Lower leg skin (tissue), 4 donors: ENCODE measurements around the gene FNBP1L. TPM values are rescaled to one million over a fixed set of nuclear protein-coding genes. Genes with fewer than 3 reads are reported as not detected.

Source experiments
- DNase-seq, 2 donors: peaks; one replicate each; pipeline ENCODE4 v3.0.0-alpha.2; 2019; ENCODE audit warnings: low spot score in 2 of 2
- H3K4me3 ChIP-seq: fragments of 200-600 bp; sonication (generic); 2 replicates; pipeline ENCODE4 v1.5.1; 2017; ENCODE audit warnings: mild to moderate bottlenecking, low read depth; ENCODE audit not compliant: poor library complexity, severe bottlenecking
- CTCF ChIP-seq, 3 donors: fragments of 450-650 bp; IDR thresholded peaks; one replicate each; pipeline ENCODE4 v1.5.1; 2016; ENCODE audit warnings: antibody characterized with exemption in 3 of 3, mild to moderate bottlenecking in 3 of 3, moderate library complexity in 2 of 3
- POLR2A ChIP-seq, 2 donors: fragments of 450-650 bp; IDR thresholded peaks; one replicate each; pipeline ENCODE4 v1.6.1; 2016 to 2017; ENCODE audit warnings: antibody characterized with exemption in 2 of 2, mild to moderate bottlenecking in 1 of 2, moderate library complexity in 1 of 2
- WGBS, 2 donors: methylation state at CpG; one replicate each; pipeline ENCODE4 v1.1.5; 2018; 5-methylcytosine and 5-hydroxymethylcytosine counted together
- intact Hi-C: fragments of 100-400 bp; cut with DNase I; formaldehyde crosslinking; loops from one replicate; pipeline ENCODE4 v1.15.0; 2023; ENCODE audit warnings: low total_unique reads
- total RNA-seq, 4 donors: library from RNA; depleted of rRNA; stranded (reverse); fragments of >200 nt; gene quantifications; one replicate each; pipeline ENCODE4 v1.1.0, GENCODE V29; 2016

FNBP1L gene
- total RNA-seq, 4 donors from 2014 or later, result 19.4 to 30.4 (median 21.9) TPM

- no peak for DNase-seq
- H3K4me3 ChIP-seq, result no peak overlapping the region
- 90 to 95% methylated on average over 8 of the region's 8 CpGs for WGBS, 2 donors
- no peak for TF ChIP-seq CTCF (IDR thresholded peaks at IDR 0.05)
- no peak for TF ChIP-seq POLR2A (IDR thresholded peaks at IDR 0.05)
- intact Hi-C loops, result no loop called here
These were observed 56.5 kb downstream of the FNBP1L start for GRCh38 chr1:93504247-93505033.

DNA sequence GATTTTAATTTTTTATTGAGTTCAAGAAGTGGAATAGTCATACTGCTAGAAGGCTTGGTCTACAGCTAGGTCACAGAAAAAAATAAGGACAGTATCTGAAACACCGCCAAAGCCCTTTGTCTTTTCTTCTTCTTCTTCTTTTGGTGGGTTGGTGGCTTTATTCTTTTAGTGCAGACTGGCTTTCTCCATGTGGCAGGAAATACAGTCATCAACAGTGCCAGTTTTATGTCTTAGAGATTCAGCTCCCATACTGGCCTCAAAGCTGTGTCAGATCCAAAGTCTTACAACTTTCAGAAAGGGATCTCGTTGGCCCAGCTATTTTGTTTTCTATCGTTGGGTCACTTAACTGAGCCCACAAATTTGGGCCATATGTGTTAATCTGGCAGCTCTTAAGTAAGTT lies 58.2 kb downstream of the FNBP1L start:
- 74 to 77% methylated on average over 3 of the region's 3 CpGs for WGBS, 2 donors
- intact Hi-C loops, result no loop called here
- DNase-seq, result no peak
- H3K4me3 ChIP-seq, result no peak overlapping the region
- TF ChIP-seq CTCF (IDR thresholded peaks at IDR 0.05) (no peak), POLR2A (IDR thresholded peaks at IDR 0.05) (no peak)

GRCh38 chr1:93516164-93516563 lies 68.2 kb downstream of the FNBP1L start:
- 89 to 92% methylated on average over 5 of the region's 5 CpGs for WGBS, 2 donors
- no peak overlapping the region for H3K4me3 ChIP-seq
- TF ChIP-seq CTCF (IDR thresholded peaks at IDR 0.05) (no peak), POLR2A (IDR thresholded peaks at IDR 0.05) (no peak)
- intact Hi-C loops, result no loop called here
- DNase-seq, result no peak

GRCh38 chr1:93518516-93518915 lies 70.6 kb downstream of the FNBP1L start:
- DNase-seq, result no peak
- intact Hi-C loops, result no loop called here
- no peak for TF ChIP-seq POLR2A (IDR thresholded peaks at IDR 0.05)

GRCh38 chr1:93519199-93519829 lies 71.4 kb downstream of the FNBP1L start:
- H3K4me3 ChIP-seq, result no peak overlapping the region
- DNase-seq, result no peak
- WGBS, 2 donors, result 59 to 86% methylated on average over 3 of the region's 3 CpGs
- TF ChIP-seq POLR2A (IDR thresholded peaks at IDR 0.05), result no peak
- TF ChIP-seq CTCF (IDR thresholded peaks at IDR 0.05), result no peak
- intact Hi-C loops, result no loop called here

More at GRCh38 chr1:93518516-93518915, 70.6 kb downstream of the FNBP1L start:
- H3K4me3 ChIP-seq, result no peak overlapping the region

GRCh38 chr1:93521618-93522017 lies 73.7 kb downstream of the FNBP1L start:
- 78 to 86% methylated on average over 2 of the region's 2 CpGs for WGBS, 2 donors
- intact Hi-C loops, result no loop called here
- no peak for DNase-seq
- no peak for TF ChIP-seq CTCF (IDR thresholded peaks at IDR 0.05)
- H3K4me3 ChIP-seq, result no peak overlapping the region
